SU-DHL-6 (cell line): ENCODE measurements around the gene AMH.

Experiments used
- H2AFZ ChIP-seq: fragments of 200-600 bp; sonication (generic); 2 replicates; pipeline ENCODE4 v1.6.1; 2014; ENCODE audit warnings: low read depth, mild to moderate bottlenecking, moderate library complexity, mixed read lengths, antibody characterized with exemption, low read length; ENCODE audit not compliant: severe bottlenecking
- H3F3A ChIP-seq: fragments of 200-600 bp; shearing (Covaris generic); 2 replicates; pipeline ENCODE4 v1.6.0; 2016; ENCODE audit warnings: antibody characterized with exemption, mild to moderate bottlenecking; ENCODE audit not compliant: insufficient read depth
- H3K27ac ChIP-seq: fragments of 200-600 bp; sonication (generic); 2 replicates; pipeline ENCODE4 v1.5.1; 2016; ENCODE audit warnings: low read depth, mild to moderate bottlenecking, low read length, moderate library complexity, mixed read lengths
- H3K27me3 ChIP-seq: fragments of 200-600 bp; sonication (generic), shearing (Covaris generic); 2 replicates; pipeline ENCODE4 v1.6.0; 2014; ENCODE audit warnings: mild to moderate bottlenecking, low read length
- H3K36me3 ChIP-seq: fragments of 200-600 bp; sonication (generic); 2 replicates; pipeline ENCODE4 v1.6.1; 2014; ENCODE audit warnings: mild to moderate bottlenecking, low read length, mixed read lengths
- H3K4me2 ChIP-seq: fragments of 300-600, 200-600 bp; shearing (Covaris generic), sonication (generic); 2 replicates; pipeline ENCODE4 v1.6.0; 2014; ENCODE audit warnings: low read length, low read depth, mild to moderate bottlenecking; ENCODE audit not compliant: poor library complexity, severe bottlenecking
- H3K4me3 ChIP-seq: fragments of 200-600 bp; sonication (generic); 2 replicates; pipeline ENCODE4 v1.5.1; 2014; ENCODE audit warnings: antibody characterized with exemption, low read length, mild to moderate bottlenecking, mixed read lengths; ENCODE audit not compliant: insufficient read depth, poor library complexity, severe bottlenecking
- H3K79me2 ChIP-seq: fragments of 200-600 bp; sonication (generic); 2 replicates; pipeline ENCODE4 v1.6.1; 2014; ENCODE audit warnings: mild to moderate bottlenecking, low read length, moderate library complexity; ENCODE audit not compliant: insufficient read depth
- H3K9ac ChIP-seq: fragments of 200-600 bp; sonication (generic); 2 replicates; pipeline ENCODE4 v1.7.0; 2014; ENCODE audit warnings: mild to moderate bottlenecking, low read length
- H3K9me2 ChIP-seq: fragments of 200-600 bp; sonication (generic); replicated peaks from 2 replicates; pipeline ENCODE4 v1.6.1; 2014; ENCODE audit warnings: low read length; ENCODE audit not compliant: insufficient read depth
- H3K9me3 ChIP-seq: fragments of 200-600 bp; sonication (generic); 2 replicates; pipeline ENCODE4 v1.6.1; 2014; ENCODE audit warnings: low read length, mixed read lengths; ENCODE audit not compliant: insufficient read depth
- H4K20me1 ChIP-seq: fragments of 200-600 bp; sonication (generic); 2 replicates; pipeline ENCODE4 v1.6.1; 2014; ENCODE audit warnings: low read depth, mild to moderate bottlenecking, antibody characterized with exemption, low read length, moderate library complexity, mixed read lengths
- EZH2phosphoT487 ChIP-seq: fragments of 200-600 bp; sonication (generic), shearing (Covaris generic); conservative IDR thresholded peaks from 2 replicates; pipeline ENCODE4 v1.6.1; 2018; ENCODE audit warnings: mild to moderate bottlenecking, antibody characterized with exemption, low read length, moderate library complexity, mixed read lengths
- TF ChIP-seq, protein P1 (sequence below): fragments of 200-600 bp; sonication (generic); IDR thresholded peaks from one replicate; pipeline ENCODE4 v1.5.1; 2017; ENCODE audit warnings: antibody characterized with exemption, mild to moderate bottlenecking, low read length, moderate library complexity; ENCODE audit not compliant: insufficient read depth, poor library complexity, severe bottlenecking

AMH gene

DNA sequence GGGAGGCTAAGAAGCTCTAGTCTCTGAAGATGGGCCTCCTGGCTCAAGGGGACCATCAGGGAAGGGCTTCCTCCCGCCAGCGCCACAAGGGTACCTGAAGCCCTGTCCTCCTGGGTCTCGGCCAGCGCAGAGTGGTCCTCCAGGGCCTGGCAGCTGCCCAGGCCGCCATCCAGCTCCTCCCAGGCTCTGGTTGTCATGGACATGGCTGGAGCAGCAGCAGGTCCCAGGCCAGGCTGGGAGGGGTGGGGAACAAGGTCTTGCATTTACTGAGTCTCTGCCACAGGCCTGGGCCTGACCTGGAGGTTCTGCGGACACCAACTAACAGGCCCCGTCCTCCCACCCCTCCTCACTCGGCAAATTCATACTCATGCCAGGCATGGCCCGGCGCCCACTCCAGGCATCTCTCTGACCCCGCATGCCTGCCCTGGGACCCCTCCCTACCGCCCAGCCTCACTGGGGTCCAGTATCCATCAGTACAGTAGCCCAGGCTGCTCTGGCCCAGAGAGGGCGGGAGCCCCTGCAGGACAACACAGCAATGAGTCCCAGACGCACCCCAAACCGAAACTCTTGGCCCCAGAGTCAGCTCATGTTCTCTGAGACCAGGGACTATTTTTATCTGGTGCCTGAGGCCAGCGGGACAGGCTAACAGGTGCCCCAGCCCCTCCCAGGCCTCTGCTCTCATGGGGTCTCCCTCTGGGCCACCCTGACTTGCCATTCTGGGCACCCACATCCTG lies 6.2 kb downstream of the AMH start:
- Histone ChIP-seq H3K4me2 (peak overlapping the region; percentile 89), H4K20me1 (no peaks in the 10 kb centered on the region), H3K9ac (peak overlapping the region; percentile 57; the same call in 1 of the 2 replicates), H3K9me3 (no peaks in the 10 kb centered on the region), H3K27ac (peak overlapping the region; percentile 96), H2AFZ (no peak overlapping the region), H3K4me3 (no peak overlapping the region), H3K27me3 (no peaks in the 10 kb centered on the region), H3F3A (peaks cover 45% of the 10 kb centered on the region), H3K36me3 (no peaks in the 10 kb centered on the region), H3K9me2 (no peaks in the 10 kb centered on the region), H3K79me2 (no peaks in the 10 kb centered on the region)
- TF ChIP-seq, protein P1, sequence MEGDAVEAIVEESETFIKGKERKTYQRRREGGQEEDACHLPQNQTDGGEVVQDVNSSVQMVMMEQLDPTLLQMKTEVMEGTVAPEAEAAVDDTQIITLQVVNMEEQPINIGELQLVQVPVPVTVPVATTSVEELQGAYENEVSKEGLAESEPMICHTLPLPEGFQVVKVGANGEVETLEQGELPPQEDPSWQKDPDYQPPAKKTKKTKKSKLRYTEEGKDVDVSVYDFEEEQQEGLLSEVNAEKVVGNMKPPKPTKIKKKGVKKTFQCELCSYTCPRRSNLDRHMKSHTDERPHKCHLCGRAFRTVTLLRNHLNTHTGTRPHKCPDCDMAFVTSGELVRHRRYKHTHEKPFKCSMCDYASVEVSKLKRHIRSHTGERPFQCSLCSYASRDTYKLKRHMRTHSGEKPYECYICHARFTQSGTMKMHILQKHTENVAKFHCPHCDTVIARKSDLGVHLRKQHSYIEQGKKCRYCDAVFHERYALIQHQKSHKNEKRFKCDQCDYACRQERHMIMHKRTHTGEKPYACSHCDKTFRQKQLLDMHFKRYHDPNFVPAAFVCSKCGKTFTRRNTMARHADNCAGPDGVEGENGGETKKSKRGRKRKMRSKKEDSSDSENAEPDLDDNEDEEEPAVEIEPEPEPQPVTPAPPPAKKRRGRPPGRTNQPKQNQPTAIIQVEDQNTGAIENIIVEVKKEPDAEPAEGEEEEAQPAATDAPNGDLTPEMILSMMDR = no peak
- TF ChIP-seq EZH2phosphoT487 = no peak

DNA sequence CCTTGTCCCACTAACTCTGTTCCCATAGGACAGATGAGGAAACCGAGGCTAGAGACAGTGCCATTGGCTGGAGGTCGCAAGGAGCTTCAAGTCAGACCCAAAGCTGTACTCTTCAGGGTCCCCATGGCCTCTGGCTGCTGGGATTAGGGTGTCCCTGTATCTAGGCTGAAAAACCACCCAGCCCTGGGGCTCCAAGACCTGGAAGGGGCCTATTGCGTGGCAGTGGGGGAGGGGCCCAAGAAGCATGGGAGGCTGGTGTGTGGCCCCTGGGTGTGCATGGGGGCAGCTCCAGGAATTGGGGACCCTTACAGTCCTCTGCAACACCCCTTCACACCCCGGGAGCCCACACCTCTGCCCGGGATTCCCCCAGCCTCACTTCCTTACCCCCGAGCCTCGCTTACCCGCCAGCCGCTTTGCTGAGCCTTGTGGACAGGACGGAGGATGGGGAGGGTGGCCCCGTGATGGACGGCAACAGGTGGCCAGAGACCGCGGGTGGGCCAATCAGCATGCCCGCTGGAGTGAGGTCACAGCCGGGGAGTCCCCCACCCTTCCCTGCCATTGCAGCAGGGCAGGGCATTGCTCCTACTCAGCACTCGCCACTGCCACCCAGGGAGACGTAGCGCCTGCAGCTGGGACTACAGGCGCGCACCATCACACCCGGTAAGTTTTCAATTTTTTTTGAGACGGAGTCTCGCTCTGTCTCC lies 7.0 kb downstream of the AMH start, which contains the start of gene JSRP1:
TSS of gene JSRP1 (minus strand) at position 436 of the 704 bp plus-strand sequence. CDS start 1,103 bp downstream, outside the sequence.
- no peak for TF ChIP-seq EZH2phosphoT487
- TF ChIP-seq, protein P1 = no peak
- Histone ChIP-seq H3K4me2 (peak within 1 kb of the TSS; percentile 89), H4K20me1 (no peaks in the 10 kb centered on the region), H3K4me3 (peak within 1 kb of the TSS; percentile 53), H3K9ac (peak within 1 kb of the TSS; percentile 57), H3K36me3 (no peaks in the 10 kb centered on the region), H3K79me2 (no peaks in the 10 kb centered on the region), H3K27me3 (no peaks in the 10 kb centered on the region), H2AFZ (peak within 1 kb of the TSS; percentile 16), H3K27ac (peak within 1 kb of the TSS; percentile 96), H3F3A (peaks cover 48% of the 10 kb centered on the region), H3K9me3 (no peaks in the 10 kb centered on the region), H3K9me2 (no peaks in the 10 kb centered on the region)

DNA sequence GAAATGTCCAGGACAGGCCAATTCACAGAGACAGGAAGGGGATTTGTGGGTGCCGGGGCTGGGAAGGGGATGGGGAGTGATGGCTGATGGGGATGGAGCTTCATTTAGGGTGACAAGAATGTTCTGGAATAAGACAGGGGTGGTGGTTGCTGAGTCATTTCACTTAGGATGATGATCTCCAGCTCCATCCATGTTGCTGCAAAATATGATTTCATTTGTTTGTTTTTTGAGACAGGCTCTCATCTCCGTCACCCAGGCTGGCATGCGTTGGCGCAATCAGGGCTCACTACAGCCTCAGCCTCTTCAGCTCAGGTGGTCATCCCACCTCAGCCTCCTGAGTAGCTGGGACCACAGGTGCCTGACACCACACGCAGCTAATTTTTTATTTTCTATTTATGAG lies 10.2 kb downstream of the AMH start:
- Histone ChIP-seq H3K9me3 (no peaks in the 10 kb centered on the region), H3K4me2 (peak overlapping the region; percentile 8), H2AFZ (no peak overlapping the region), H3K27ac (peak overlapping the region; percentile 96), H3K79me2 (no peaks in the 10 kb centered on the region), H3F3A (peaks cover 35% of the 10 kb centered on the region), H3K27me3 (no peaks in the 10 kb centered on the region), H3K9ac (no peak overlapping the region), H3K9me2 (no peaks in the 10 kb centered on the region), H4K20me1 (no peaks in the 10 kb centered on the region), H3K36me3 (no peaks in the 10 kb centered on the region), H3K4me3 (no peak overlapping the region)
- no peak for TF ChIP-seq EZH2phosphoT487
- TF ChIP-seq, protein P1 = no peak
